Myometrial cell (primary cell): ENCODE results near the gene RSBN1. TPM values are rescaled to one million over a fixed set of nuclear protein-coding genes. Genes with fewer than 3 reads are reported as not detected.

Experiments used
- total RNA-seq: library from RNA; depleted of rRNA; stranded (reverse); fragments of >200 nt; gene quantifications from 2 replicates; pipeline ENCODE4 v1.2.3, GENCODE V29; 2015

Gene RSBN1
- 5.2 and 6.2 TPM in 2 replicates for total RNA-seq

GRCh38 chr1:113811888-113812660 is at the start of gene RSBN1:
TSS of gene RSBN1 (minus strand) at chr1:113812476. CDS start at chr1:113812412, 64 bp downstream.

GRCh38 chr1:113759333-113760101 is 52.8 kb downstream of the RSBN1 start, which contains the start of gene PHTF1:
TSS of gene PHTF1 (minus strand) at chr1:113759486. CDS start at chr1:113758703, 783 bp downstream.

Other genes with a start within 250 kb of the RSBN1 start
- gene PHTF1, start 53.0 kb downstream of the RSBN1 start, total RNA-seq, result 27.1 and 36.9 TPM in 2 replicates
- gene PTPN22, start 59.2 kb upstream of the RSBN1 start, total RNA-seq, result 1.4 and 1.7 TPM in 2 replicates
- gene BCL2L15, start 75.1 kb upstream of the RSBN1 start, total RNA-seq, result not detected in 2 replicates
- gene AP4B1, start 92.3 kb upstream of the RSBN1 start, total RNA-seq, result 14.0 and 21.6 TPM in 2 replicates
- 2.9 and 3.9 TPM in 2 replicates for gene DCLRE1B, start 92.8 kb upstream of the RSBN1 start, total RNA-seq
- gene HIPK1, start 116.8 kb upstream of the RSBN1 start, total RNA-seq, result 12.7 and 17.5 TPM in 2 replicates
- gene OLFML3, start 167.0 kb upstream of the RSBN1 start, total RNA-seq, result 153 and 175 TPM in 2 replicates